ENCODE results near the gene ITCH. TPM values are rescaled to one million over a fixed set of nuclear protein-coding genes. Genes with fewer than 3 reads are reported as not detected.

Gene ITCH
- total RNA-seq, 1 experiment from 2014 or later, result 63.9 TPM

DNA sequence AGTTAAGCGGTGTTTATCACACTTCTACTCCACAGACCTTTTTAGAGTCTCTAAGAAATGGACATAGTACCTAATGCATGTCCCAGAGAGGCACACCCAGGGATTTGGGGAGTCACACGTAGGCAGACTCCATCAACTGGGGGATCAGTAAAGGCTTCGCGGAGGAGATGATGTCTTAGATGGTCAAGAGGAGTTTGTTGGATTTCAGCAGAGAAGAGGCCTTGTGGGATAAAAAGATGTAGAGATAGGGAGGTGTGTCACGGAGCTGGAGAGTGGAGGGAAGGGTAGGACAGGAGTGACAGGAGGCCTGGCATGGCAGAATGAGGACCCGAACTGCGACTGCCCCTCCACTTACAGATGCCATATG is 162.3 kb downstream of the ITCH start:
- no peaks in the 10 kb centered on the region for H3K27me3 ChIP-seq (ENCODE audit: control insufficient read depth, insufficient read depth, low read length)
- BruUV-seq (replicated peaks), result no TSS peak
- peaks cover 12% of the 10 kb centered on the region; the same call in 1 of the 2 replicates for H3K36me3 ChIP-seq (ENCODE audit: control insufficient read depth, insufficient read depth, low read length)
- ATAC-seq (peak; percentile 19), DNase-seq (ENCODE audit: low read depth, low spot score) (no peak)
- H3K9me3 ChIP-seq (ENCODE audit: control insufficient read depth, insufficient read depth, low read depth, low read length), result no peaks in the 10 kb centered on the region
- CTCF ChIA-PET, result no interaction called here
- POLR2A ChIA-PET, result no interaction called here
- peaks cover 49% of the 10 kb centered on the region for H3K4me1 ChIP-seq (ENCODE audit: control insufficient read depth, insufficient read depth, low read length)
- TF ChIP-seq TCF7L2 (IDR thresholded peaks at IDR 0.05; ENCODE audit: low read depth, low read length) (no peak), CTCF (IDR thresholded peaks at IDR 0.05) (no peak), SIN3A (IDR thresholded peaks at IDR 0.05; ENCODE audit: borderline replicate concordance, insufficient read depth, low read depth, low read length) (no peak), POLR2AphosphoS5 (IDR thresholded peaks at IDR 0.05; ENCODE audit: low read depth, low read length) (no peak)
- TF ChIP-seq, protein P1, sequence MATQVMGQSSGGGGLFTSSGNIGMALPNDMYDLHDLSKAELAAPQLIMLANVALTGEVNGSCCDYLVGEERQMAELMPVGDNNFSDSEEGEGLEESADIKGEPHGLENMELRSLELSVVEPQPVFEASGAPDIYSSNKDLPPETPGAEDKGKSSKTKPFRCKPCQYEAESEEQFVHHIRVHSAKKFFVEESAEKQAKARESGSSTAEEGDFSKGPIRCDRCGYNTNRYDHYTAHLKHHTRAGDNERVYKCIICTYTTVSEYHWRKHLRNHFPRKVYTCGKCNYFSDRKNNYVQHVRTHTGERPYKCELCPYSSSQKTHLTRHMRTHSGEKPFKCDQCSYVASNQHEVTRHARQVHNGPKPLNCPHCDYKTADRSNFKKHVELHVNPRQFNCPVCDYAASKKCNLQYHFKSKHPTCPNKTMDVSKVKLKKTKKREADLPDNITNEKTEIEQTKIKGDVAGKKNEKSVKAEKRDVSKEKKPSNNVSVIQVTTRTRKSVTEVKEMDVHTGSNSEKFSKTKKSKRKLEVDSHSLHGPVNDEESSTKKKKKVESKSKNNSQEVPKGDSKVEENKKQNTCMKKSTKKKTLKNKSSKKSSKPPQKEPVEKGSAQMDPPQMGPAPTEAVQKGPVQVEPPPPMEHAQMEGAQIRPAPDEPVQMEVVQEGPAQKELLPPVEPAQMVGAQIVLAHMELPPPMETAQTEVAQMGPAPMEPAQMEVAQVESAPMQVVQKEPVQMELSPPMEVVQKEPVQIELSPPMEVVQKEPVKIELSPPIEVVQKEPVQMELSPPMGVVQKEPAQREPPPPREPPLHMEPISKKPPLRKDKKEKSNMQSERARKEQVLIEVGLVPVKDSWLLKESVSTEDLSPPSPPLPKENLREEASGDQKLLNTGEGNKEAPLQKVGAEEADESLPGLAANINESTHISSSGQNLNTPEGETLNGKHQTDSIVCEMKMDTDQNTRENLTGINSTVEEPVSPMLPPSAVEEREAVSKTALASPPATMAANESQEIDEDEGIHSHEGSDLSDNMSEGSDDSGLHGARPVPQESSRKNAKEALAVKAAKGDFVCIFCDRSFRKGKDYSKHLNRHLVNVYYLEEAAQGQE (IDR thresholded peaks at IDR 0.05; ENCODE audit: insufficient read depth in 1 of 2, low read depth in 2 of 2, low read length in 1 of 2), result no peak
- peak overlapping the region; percentile 79 for H3K27ac ChIP-seq (ENCODE audit: low read length)
- H3K4me3 ChIP-seq (ENCODE audit: low read depth in 2 of 2, low read length in 2 of 2), result peak overlapping the region in 1 of 2 experiments; percentile 39; a peak in 2 of 4 replicates
- in situ Hi-C loops (cut with HindIII; ENCODE audit: low pct_unique_long_range_greater_than_20kb, low sequenced_read_pairs), result no loop called here
- intact Hi-C loops (cut with micrococcal nuclease; ENCODE audit: unreplicated experiment), result no loop called here

DNA sequence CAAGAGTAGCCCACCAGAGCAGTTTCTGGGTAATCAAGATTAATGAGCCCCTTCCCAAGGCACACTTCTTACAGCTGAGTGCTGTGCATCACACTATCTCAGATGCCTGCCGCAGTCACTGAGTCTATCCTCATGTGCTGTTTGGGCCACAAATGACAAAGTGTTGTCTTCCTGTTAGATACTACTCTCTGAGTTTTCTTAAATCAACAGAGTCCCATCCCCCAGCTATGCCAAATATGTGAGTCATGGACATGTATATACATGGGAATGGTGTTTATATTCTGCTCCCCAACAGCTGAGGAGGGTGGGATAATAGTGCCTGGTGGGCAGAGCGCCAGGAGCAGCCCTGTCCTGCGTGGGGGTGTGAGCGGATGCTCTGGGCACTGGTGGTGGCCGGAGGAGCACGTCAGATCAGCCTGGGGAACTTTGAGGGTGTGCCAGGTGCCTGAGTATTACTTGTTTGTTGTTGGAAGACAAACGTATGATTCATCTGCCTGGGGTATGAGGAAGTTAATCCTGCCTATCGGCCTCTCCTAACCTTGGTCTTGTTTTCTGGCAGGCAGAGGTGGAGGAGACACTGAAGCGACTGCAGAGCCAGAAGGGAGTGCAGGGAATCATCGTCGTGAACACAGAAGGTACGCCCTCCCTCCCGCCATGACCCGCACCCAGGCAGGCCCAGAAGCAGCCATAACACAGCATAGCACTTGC is 162.8 kb downstream of the ITCH start:
- BruUV-seq (replicated peaks), result no TSS peak
- TF ChIP-seq SIN3A (IDR thresholded peaks at IDR 0.05; ENCODE audit: borderline replicate concordance, insufficient read depth, low read depth, low read length), result 0 out of 2 replicates have a peak, but pooled peaks have one; percentile 31
- TF ChIP-seq, protein P1 (IDR thresholded peaks at IDR 0.05; ENCODE audit: insufficient read depth in 1 of 2, low read depth in 2 of 2, low read length in 1 of 2), result no peak; a peak in 1 of 4 replicates
- peak; percentile 86 for TF ChIP-seq TCF7L2 (IDR thresholded peaks at IDR 0.05; ENCODE audit: low read depth, low read length)
- TF ChIP-seq CTCF (IDR thresholded peaks at IDR 0.05), result no peak
- peak; percentile 53 for TF ChIP-seq POLR2AphosphoS5 (IDR thresholded peaks at IDR 0.05; ENCODE audit: low read depth, low read length)
- H3K27ac ChIP-seq (ENCODE audit: low read length), result peak overlapping the region; percentile 79
- POLR2A ChIA-PET, result no interaction called here
- ATAC-seq, result peak; percentile 94
- DNase-seq (ENCODE audit: low read depth, low spot score), result peak; percentile 99
- no peaks in the 10 kb centered on the region for H3K9me3 ChIP-seq (ENCODE audit: control insufficient read depth, insufficient read depth, low read depth, low read length)
- peak overlapping the region in 1 of 2 experiments; percentile 39; a peak in 2 of 4 replicates for H3K4me3 ChIP-seq (ENCODE audit: low read depth in 2 of 2, low read length in 2 of 2)
- CTCF ChIA-PET, result interaction anchor here (0.7 kb wide), 1 partner anchor 177 kb away, joined by 4 read pairs; no protein-coding TSS in a partner anchor
- peaks cover 12% of the 10 kb centered on the region; the same call in 1 of the 2 replicates for H3K36me3 ChIP-seq (ENCODE audit: control insufficient read depth, insufficient read depth, low read length)
- no peaks in the 10 kb centered on the region for H3K27me3 ChIP-seq (ENCODE audit: control insufficient read depth, insufficient read depth, low read length)
- in situ Hi-C loops (cut with HindIII; ENCODE audit: low pct_unique_long_range_greater_than_20kb, low sequenced_read_pairs) (no loop called here), intact Hi-C loops (cut with micrococcal nuclease; ENCODE audit: unreplicated experiment) (no loop called here)
- peaks cover 49% of the 10 kb centered on the region for H3K4me1 ChIP-seq (ENCODE audit: control insufficient read depth, insufficient read depth, low read length)
